Vagina (tissue), 2 donors: Measurements from ENCODE around the gene UQCRQ. TPM values are rescaled to one million over a fixed set of nuclear protein-coding genes. Genes with fewer than 3 reads are reported as not detected.

Experiments
- DNase-seq, 2 donors: peaks; one replicate each; pipeline ENCODE4 v3.0.0-alpha.2; 2017; ENCODE audit errors: extremely low spot score in 2 of 2
- H3K27ac ChIP-seq: fragments of 200-600 bp; sonication (generic); one replicate; pipeline ENCODE4 v1.5.1; 2019
- H3K27me3 ChIP-seq: fragments of 200-600 bp; sonication (generic); one replicate; pipeline ENCODE4 v1.5.1; 2019
- H3K36me3 ChIP-seq, 2 donors: fragments of 200-600 bp; sonication (generic); one replicate each; pipeline ENCODE4 v1.5.1; 2017 to 2019
- H3K4me1 ChIP-seq: fragments of 200-600 bp; sonication (generic); one replicate; pipeline ENCODE4 v1.5.1; 2019
- H3K4me3 ChIP-seq, 2 donors: fragments of 200-600 bp; sonication (generic); 1 replicate in 1 of 2; 2 replicates in 1 of 2; pipeline ENCODE4 v1.5.1; 2016 to 2019
- H3K9me3 ChIP-seq: fragments of 200-600 bp; sonication (generic); one replicate; pipeline ENCODE4 v1.5.1; 2019
- CTCF ChIP-seq, 3 experiments: fragments of 450-650 bp in 2 of 3; fragments of 200-600 bp in 1 of 3; sonication (generic) in 1 of 3; IDR thresholded peaks; one replicate each; pipeline ENCODE4 v1.5.1; 2017 to 2019; ENCODE audit warnings: antibody characterized with exemption in 3 of 3, mild to moderate bottlenecking in 2 of 3, moderate library complexity in 2 of 3
- POLR2A ChIP-seq, 2 donors: fragments of 450-650 bp; IDR thresholded peaks; one replicate each; pipeline ENCODE4 v1.6.1; 2017; ENCODE audit warnings: antibody characterized with exemption in 2 of 2, mild to moderate bottlenecking in 2 of 2, moderate library complexity in 2 of 2
- POLR2AphosphoS5 ChIP-seq, 2 donors: sonication (generic); formaldehyde crosslinking; IDR thresholded peaks; one replicate each; pipeline ENCODE4 v1.9.0; 2017; ENCODE audit warnings: antibody characterized with exemption in 2 of 2, mild to moderate bottlenecking in 2 of 2, low read depth in 1 of 2; ENCODE audit not compliant: insufficient read depth in 1 of 2
- intact Hi-C: fragments of 100-400 bp; cut with DNase I; formaldehyde crosslinking; loops from one replicate; pipeline ENCODE4 v1.15.1; 2023
- total RNA-seq: library from RNA; depleted of rRNA; stranded (reverse); fragments of >200 nt; gene quantifications from one replicate; pipeline ENCODE4 v1.2.3, GENCODE V29; 2016

UQCRQ gene
- total RNA-seq, 1 donor from 2014 or later, result 189 TPM

GRCh38 chr5:132832612-132833011 lies 33.8 kb upstream of the UQCRQ start:
- Histone ChIP-seq H3K36me3 (no peaks in the 10 kb centered on the region), H3K27ac (no peak overlapping the region), H3K27me3 (no peaks in the 10 kb centered on the region), H3K4me3 (no peak overlapping the region), H3K4me1 (peaks cover 15% of the 10 kb centered on the region), H3K9me3 (no peaks in the 10 kb centered on the region)
- intact Hi-C loops, result no loop called here
- TF ChIP-seq POLR2A (IDR thresholded peaks at IDR 0.05) (no peak), CTCF (IDR thresholded peaks at IDR 0.05) (no peak), POLR2AphosphoS5 (IDR thresholded peaks at IDR 0.05; ENCODE audit: insufficient read depth in 1 of 2, low read depth in 1 of 2) (no peak)
- no peak for DNase-seq

GRCh38 chr5:132834057-132834456 lies 32.4 kb upstream of the UQCRQ start:
- intact Hi-C loops, result no loop called here
- H3K4me1 ChIP-seq, result peaks cover 21% of the 10 kb centered on the region
- DNase-seq, result no peak

GRCh38 chr5:132836852-132837251 lies 29.6 kb upstream of the UQCRQ start:
- Histone ChIP-seq H3K9me3 (no peaks in the 10 kb centered on the region), H3K27me3 (no peaks in the 10 kb centered on the region), H3K4me1 (peaks cover 27% of the 10 kb centered on the region), H3K4me3 (no peak overlapping the region), H3K27ac (no peak overlapping the region), H3K36me3 (no peaks in the 10 kb centered on the region)
- intact Hi-C loops, result no loop called here
- DNase-seq, result peak in 1 of 2 donors; percentile 56
- TF ChIP-seq POLR2A (IDR thresholded peaks at IDR 0.05), result no peak
- no peak for TF ChIP-seq POLR2AphosphoS5 (IDR thresholded peaks at IDR 0.05; ENCODE audit: insufficient read depth in 1 of 2, low read depth in 1 of 2)
- TF ChIP-seq CTCF (IDR thresholded peaks at IDR 0.05), result no peak

More at GRCh38 chr5:132834057-132834456, 32.4 kb upstream of the UQCRQ start:
- no peaks in the 10 kb centered on the region for H3K9me3 ChIP-seq
- TF ChIP-seq POLR2AphosphoS5 (IDR thresholded peaks at IDR 0.05; ENCODE audit: insufficient read depth in 1 of 2, low read depth in 1 of 2), result no peak
- no peak for TF ChIP-seq POLR2A (IDR thresholded peaks at IDR 0.05)
- TF ChIP-seq CTCF (IDR thresholded peaks at IDR 0.05), result no peak
- H3K36me3 ChIP-seq, result no peaks in the 10 kb centered on the region
- no peaks in the 10 kb centered on the region for H3K27me3 ChIP-seq
- H3K27ac ChIP-seq, result no peak overlapping the region
- H3K4me3 ChIP-seq, result no peak overlapping the region

GRCh38 chr5:132837868-132838267 lies 28.6 kb upstream of the UQCRQ start:
- TF ChIP-seq POLR2AphosphoS5 (IDR thresholded peaks at IDR 0.05; ENCODE audit: insufficient read depth in 1 of 2, low read depth in 1 of 2) (no peak), CTCF (IDR thresholded peaks at IDR 0.05) (no peak), POLR2A (IDR thresholded peaks at IDR 0.05) (no peak)
- Histone ChIP-seq H3K27ac (no peak overlapping the region), H3K9me3 (no peaks in the 10 kb centered on the region), H3K27me3 (no peaks in the 10 kb centered on the region), H3K4me3 (no peak overlapping the region), H3K36me3 (no peaks in the 10 kb centered on the region), H3K4me1 (peaks cover 27% of the 10 kb centered on the region)
- intact Hi-C loops, result no loop called here
- DNase-seq, result peak in 1 of 2 donors; percentile 34

- TF ChIP-seq POLR2AphosphoS5 (IDR thresholded peaks at IDR 0.05; ENCODE audit: insufficient read depth in 1 of 2, low read depth in 1 of 2) (no peak), CTCF (IDR thresholded peaks at IDR 0.05) (no peak), POLR2A (IDR thresholded peaks at IDR 0.05) (no peak)
- peak overlapping the region; percentile 88 for H3K27ac ChIP-seq
- H3K4me3 ChIP-seq, result no peak overlapping the region
- H3K36me3 ChIP-seq, result no peaks in the 10 kb centered on the region
- peaks cover 27% of the 10 kb centered on the region for H3K4me1 ChIP-seq
- no peaks in the 10 kb centered on the region for H3K9me3 ChIP-seq
- intact Hi-C loops, result no loop called here
- H3K27me3 ChIP-seq, result no peaks in the 10 kb centered on the region
- no peak for DNase-seq
Observed at GRCh38 chr5:132838516-132839282, 27.7 kb upstream of the UQCRQ start.
